ENCODE results near the gene CFAP43. TPM values are rescaled to one million over a fixed set of nuclear protein-coding genes. Genes with fewer than 3 reads are reported as not detected.

Gene CFAP43
- total RNA-seq, 1 donor from 2014 or later: 0.56 TPM

- H3K27ac Mint-ChIP-seq (ENCODE audit: unreplicated experiment): no peak overlapping the region
- no peak for TF ChIP-seq CTCF (IDR thresholded peaks at IDR 0.05; ENCODE audit: unreplicated experiment)
- peaks cover 60% of the 10 kb centered on the region for H3K4me1 Mint-ChIP-seq (ENCODE audit: unreplicated experiment)
- DNase-seq (ENCODE audit: low spot score): no peak
- no peaks in the 10 kb centered on the region for H3K9me3 Mint-ChIP-seq (ENCODE audit: unreplicated experiment)
- peaks cover 9% of the 10 kb centered on the region for H3K36me3 Mint-ChIP-seq (ENCODE audit: low read depth, unreplicated experiment)
- H3K27me3 Mint-ChIP-seq (ENCODE audit: unreplicated experiment): peaks cover 11% of the 10 kb centered on the region
- H3K4me3 Mint-ChIP-seq (ENCODE audit: unreplicated experiment): no peak overlapping the region
These were observed 25.1 kb upstream of the CFAP43 start for GRCh38 chr10:104257235-104257634.

GRCh38 chr10:104256335-104256961, 24.3 kb upstream of the CFAP43 start:
- TF ChIP-seq CTCF (IDR thresholded peaks at IDR 0.05; ENCODE audit: unreplicated experiment): no peak
- Mint-ChIP-seq H3K27ac (ENCODE audit: unreplicated experiment) (peak overlapping the region; percentile 33), H3K4me3 (ENCODE audit: unreplicated experiment) (peak overlapping the region; percentile 97), H3K36me3 (ENCODE audit: low read depth, unreplicated experiment) (peaks cover 9% of the 10 kb centered on the region), H3K27me3 (ENCODE audit: unreplicated experiment) (peaks cover 11% of the 10 kb centered on the region), H3K4me1 (ENCODE audit: unreplicated experiment) (peaks cover 55% of the 10 kb centered on the region), H3K9me3 (ENCODE audit: unreplicated experiment) (no peaks in the 10 kb centered on the region)
- DNase-seq (ENCODE audit: low spot score): no peak

GRCh38 chr10:104255311-104255981, 23.3 kb upstream of the CFAP43 start:
- Mint-ChIP-seq H3K27ac (ENCODE audit: unreplicated experiment) (peak overlapping the region; percentile 95), H3K4me3 (ENCODE audit: unreplicated experiment) (peak overlapping the region; percentile 97), H3K9me3 (ENCODE audit: unreplicated experiment) (no peaks in the 10 kb centered on the region), H3K27me3 (ENCODE audit: unreplicated experiment) (peaks cover 11% of the 10 kb centered on the region), H3K4me1 (ENCODE audit: unreplicated experiment) (peaks cover 45% of the 10 kb centered on the region), H3K36me3 (ENCODE audit: low read depth, unreplicated experiment) (peaks cover 5% of the 10 kb centered on the region)
- DNase-seq (ENCODE audit: low spot score): no peak
- no peak for TF ChIP-seq CTCF (IDR thresholded peaks at IDR 0.05; ENCODE audit: unreplicated experiment)

GRCh38 chr10:104254493-104255310, 22.5 kb upstream of the CFAP43 start, which contains the start of gene GSTO1:
Gene GSTO1 (plus strand): TSS chr10:104254892. CDS start chr10:104254929, 37 bp downstream.
- H3K4me1 Mint-ChIP-seq (ENCODE audit: unreplicated experiment): peaks cover 38% of the 10 kb centered on the region

More at GRCh38 chr10:104254493-104255310, 22.5 kb upstream of the CFAP43 start, which contains the start of gene GSTO1:
- no peak for TF ChIP-seq CTCF (IDR thresholded peaks at IDR 0.05; ENCODE audit: unreplicated experiment)
- Mint-ChIP-seq H3K27me3 (ENCODE audit: unreplicated experiment) (peaks cover 10% of the 10 kb centered on the region), H3K27ac (ENCODE audit: unreplicated experiment) (peak within 1 kb of the TSS; percentile 95), H3K9me3 (ENCODE audit: unreplicated experiment) (no peaks in the 10 kb centered on the region), H3K4me3 (ENCODE audit: unreplicated experiment) (peak within 1 kb of the TSS; percentile 97), H3K36me3 (ENCODE audit: low read depth, unreplicated experiment) (peaks cover 5% of the 10 kb centered on the region)
- peak; percentile 40 for DNase-seq (ENCODE audit: low spot score)
